GM12878 (cell line): ENCODE results near the gene CLDN19. TPM values are rescaled to one million over a fixed set of nuclear protein-coding genes. Genes with fewer than 3 reads are reported as not detected.
"Not testable (repeated sequence)": the region's sequence is repeated elsewhere in the genome, so short reads cannot be mapped to it uniquely, and the experiment has no call there.

Source experiments
- ATAC-seq: fragments of 200-7000 bp; cut with Tn5 transposase; 3 replicates; pipeline ENCODE4 v1.9.1; 2020; ENCODE audit warnings: mild to moderate bottlenecking, moderate library complexity
- BruUV-seq: library from RNA; stranded (reverse); fragments of 400-500 nt; replicated peaks from 2 replicates; lab custom pipeline; 2021; lab: Mats Ljungman, UMichigan
- CTCF ChIA-PET: fragments of 300-600 bp; sonication (Branson Sonifier 250); formaldehyde crosslinking; extraction: SDS; loops from one replicate; lab custom pipeline; 2021; ENCODE audit warnings: inconsistent platforms; lab: Yijun Ruan, JAX
- POLR2A ChIA-PET: fragments of 350-600 bp; formaldehyde crosslinking; extraction: SDS; loops from one replicate; lab custom pipeline; 2021; ENCODE audit warnings: inconsistent platforms; lab: Charles Lee
- RAD21 ChIA-PET: fragments of 300-600 bp; sonication (Branson Sonifier 250); formaldehyde crosslinking; loops from one replicate; lab custom pipeline; 2023; ENCODE audit warnings: antibody characterized with exemption; ENCODE audit not compliant: unreplicated experiment; lab: Charles Lee
- SMC1A ChIA-PET: fragments of 300-600 bp; sonication (Branson Sonifier 250); formaldehyde crosslinking; loops from one replicate; lab custom pipeline; 2023; ENCODE audit not compliant: unreplicated experiment, uncharacterized antibody; lab: Charles Lee
- DNase-seq: peaks from one replicate; pipeline ENCODE4 v3.0.0-alpha.2; 2011; ENCODE audit warnings: low read depth, low spot score
- FAIRE-seq: peaks from 3 replicates; lab custom pipeline; 2011; peaks lifted over from hg19 to GRCh38; lab: Jason Lieb, UNC
- H2AFZ ChIP-seq: 2 replicates; pipeline ENCODE4 v1.6.0; 2011; ENCODE audit warnings: low read depth, low read length, control low read depth; ENCODE audit not compliant: control insufficient read depth
- H3K27ac ChIP-seq: 2 replicates; pipeline ENCODE4 v1.5.1; 2011; ENCODE audit warnings: control low read depth; ENCODE audit not compliant: control insufficient read depth, insufficient read depth
- H3K27me3 ChIP-seq, 2 experiments: replicated peaks in 1 of 2; 2 replicates each; pipeline versions ENCODE4 v1.6.0 to v1.6.1; 2011; ENCODE audit warnings: low read length in 1 of 2; ENCODE audit not compliant: control insufficient read depth in 2 of 2, insufficient read depth in 2 of 2
- H3K36me3 ChIP-seq, 2 experiments: 2 replicates each; pipeline ENCODE4 v1.5.1; 2011; ENCODE audit warnings: low read length in 1 of 2; ENCODE audit not compliant: control insufficient read depth in 2 of 2, insufficient read depth in 2 of 2
- H3K4me1 ChIP-seq: 2 replicates; pipeline ENCODE4 v1.6.1; 2011; ENCODE audit warnings: mild to moderate bottlenecking, low read length, moderate library complexity, mixed read lengths; ENCODE audit not compliant: control insufficient read depth, insufficient read depth
- H3K4me2 ChIP-seq: 2 replicates; pipeline ENCODE4 v1.6.0; 2011; ENCODE audit warnings: control low read depth; ENCODE audit not compliant: control insufficient read depth, insufficient read depth
- H3K4me3 ChIP-seq: fragments of 200-600 bp; sonication (generic); 2 replicates; pipeline ENCODE4 v1.5.1; 2016
- H3K79me2 ChIP-seq: 2 replicates; pipeline ENCODE4 v1.6.0; 2011; ENCODE audit warnings: low read length; ENCODE audit not compliant: control insufficient read depth, insufficient read depth
- H3K9ac ChIP-seq: 2 replicates; pipeline ENCODE4 v1.8.0; 2011; ENCODE audit warnings: low read length, control low read depth, mixed read lengths; ENCODE audit not compliant: control insufficient read depth, insufficient read depth
- H3K9me3 ChIP-seq: replicated peaks from 3 replicates; pipeline ENCODE4 v1.5.1; 2011; ENCODE audit warnings: mild to moderate bottlenecking, low read length; ENCODE audit not compliant: control insufficient read depth, insufficient read depth
- H4K20me1 ChIP-seq: 2 replicates; pipeline ENCODE4 v1.6.0; 2011; ENCODE audit not compliant: control insufficient read depth, insufficient read depth
- BRCA1 ChIP-seq: IDR thresholded peaks from 2 replicates; pipeline ENCODE4 v1.6.1; 2011; ENCODE audit warnings: low read depth, low read length, improper control_type of control experiment
- CHD1 ChIP-seq: IDR thresholded peaks from 2 replicates; pipeline ENCODE4 v1.6.1; 2012; ENCODE audit warnings: low read depth, low read length, improper control_type of control experiment
- E4F1 ChIP-seq: fragments of 450-650 bp; IDR thresholded peaks from 2 replicates; pipeline ENCODE4 v1.6.1; 2018; ENCODE audit warnings: borderline replicate concordance, mild to moderate bottlenecking; ENCODE audit not compliant: partially characterized antibody
- POU2F2 ChIP-seq: IDR thresholded peaks from 3 replicates; pipeline ENCODE4 v1.6.1; 2011; ENCODE audit warnings: low read depth, mild to moderate bottlenecking, low read length, borderline replicate concordance
- WGBS: methylation state at CpG from one replicate; pipeline ENCODE4 v1.1.6; 2016; ENCODE audit warnings: low lambda C conversion rate; ENCODE audit not compliant: insufficient replicate concordance, insufficient coverage; ENCODE audit errors: missing lambda C conversion rate; 5-methylcytosine and 5-hydroxymethylcytosine counted together
- in situ Hi-C: fragments of 300-500 bp; cut with MboI; formaldehyde crosslinking; loops from 9 replicates; pipeline ENCODE4 v1.14.3; 2018; ENCODE audit warnings: mixed read lengths
- intact Hi-C: fragments of 100-400 bp; cut with micrococcal nuclease; formaldehyde crosslinking; loops from one replicate; pipeline ENCODE4 v1.14.2; 2022; ENCODE audit not compliant: unreplicated experiment
- polyA plus RNA-seq, 11 experiments: library from polyadenylated mRNA; depleted of rRNA in 4 of 11; unstranded in 6 of 11; stranded (reverse) in 5 of 11; fragments of >200 nt; fragmentation: Nextera tagmentation in 4 of 11; fragmentation: Illumina TruSeq in 1 of 11; extraction: Ambion mirVana in 4 of 11; extraction: Trizol in 1 of 11; gene quantifications; 1 replicate in 1 of 11; 2 replicates in 10 of 11; pipeline versions ENCODE4 v1.2.1 to v1.2.3, GENCODE V29; 2011 to 2016; ENCODE audit warnings: inconsistent platforms in 2 of 11, missing spikeins in 2 of 11, low read depth in 1 of 11
- total RNA-seq, 4 experiments: library from RNA; depleted of rRNA in 3 of 4; stranded (reverse); fragments of >200 nt in 3 of 4; fragmentation: Illumina TruSeq in 1 of 4; extraction: Trizol in 1 of 4; gene quantifications; 2 replicates each; pipeline versions ENCODE4 v1.2.1 to v1.2.3, GENCODE V29; 2013 to 2021

Gene CLDN19
- total and polyA plus RNA-seq, 10 of the 15 experiments (the other 5 are each of a cell fraction or from before 2014, with no cell fraction given), result not detected

DNA sequence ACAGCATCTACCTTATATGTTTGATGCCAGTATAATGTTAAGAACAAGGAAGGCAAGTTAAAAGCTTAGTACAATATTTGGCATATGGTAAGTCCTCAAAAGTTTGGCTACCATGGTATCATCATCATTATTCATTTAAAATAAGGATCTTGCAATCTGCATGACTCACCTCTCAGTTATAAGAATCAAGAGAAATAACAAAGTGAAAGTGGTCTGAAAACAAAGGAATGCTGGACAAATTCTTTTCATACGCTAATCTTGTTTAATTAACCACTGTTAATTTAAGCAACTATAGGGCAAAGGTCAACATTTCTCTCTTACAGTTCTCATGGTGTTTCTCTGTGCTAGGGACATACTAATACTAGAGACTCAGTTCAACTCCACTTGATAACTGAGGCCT, 13.0 kb upstream of the CLDN19 start (continued):
- no peak for TF ChIP-seq E4F1

- Histone ChIP-seq H3K4me1 (no peaks in the 10 kb centered on the region), H3K79me2 (no peaks in the 10 kb centered on the region), H3K27ac (no peak overlapping the region), H3K36me3 (peaks cover 9 to 20% of the 10 kb centered on the region in 2 experiments; a peak in 3 of 4 replicates), H3K4me3 (no peak overlapping the region), H2AFZ (no peak overlapping the region), H3K4me2 (no peak overlapping the region), H3K27me3 (no peaks in the 10 kb centered on the region), H3K9ac (no peak overlapping the region), H4K20me1 (no peaks in the 10 kb centered on the region), H3K9me3 (no peaks in the 10 kb centered on the region)
- CTCF ChIA-PET, result interaction anchor here (0.6 to 1.6 kb wide), 6 partner anchors 10 to 579 kb away, joined by 3 to 5 read pairs (median 3); partner anchors contain the start of genes C1orf50 and P3H1
- BruUV-seq, result no TSS peak
- SMC1A ChIA-PET, result no interaction called here
- 97% methylated on average over 6 of the region's 6 CpGs for WGBS
- intact Hi-C loops (no loop called here), in situ Hi-C loops (no loop called here)
- POLR2A ChIA-PET, result interaction anchor here (1.4 kb wide), 1 partner anchor 14 kb away, joined by 4 read pairs; no protein-coding TSS in a partner anchor
- DNase-seq (no peak), FAIRE-seq (no peak), ATAC-seq (no peak)
- TF ChIP-seq CHD1 (no peak), POU2F2 (no peak), BRCA1 (no peak)
- RAD21 ChIA-PET, result interaction anchor here (0.8 to 1.3 kb wide), 2 partner anchors 174 to 321 kb away, joined by 3 to 4 read pairs; no protein-coding TSS in a partner anchor
Observed at GRCh38 chr1:42752284-42752683, 12.2 kb upstream of the CLDN19 start.

DNA sequence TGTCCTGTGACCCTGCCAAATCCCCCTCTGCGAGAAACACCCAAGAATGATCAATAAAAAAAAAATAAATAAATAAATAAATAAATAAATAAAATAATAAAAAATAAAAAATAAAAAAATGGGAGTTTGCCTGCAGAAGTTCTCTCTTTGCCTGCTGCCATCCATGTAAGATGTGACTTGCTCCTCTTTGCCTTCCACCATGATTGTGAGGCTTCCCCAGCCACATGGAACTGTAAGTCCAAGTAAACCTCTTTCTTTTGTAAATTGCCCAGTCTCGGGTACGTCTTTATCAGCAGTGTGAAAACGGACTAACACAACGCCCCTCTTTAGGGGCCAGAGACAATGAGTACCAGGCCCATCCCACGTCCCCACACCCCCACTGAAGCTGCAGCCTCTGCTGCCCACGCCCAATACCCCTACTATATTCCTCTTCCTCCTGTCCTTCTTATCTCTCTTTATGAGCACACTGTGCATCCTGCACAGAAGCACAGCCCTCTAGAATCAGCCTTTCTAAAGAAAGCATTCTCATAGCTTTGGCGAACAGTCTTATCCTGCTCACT, 11.6 kb upstream of the CLDN19 start:
- intact Hi-C loops, H3K9ac ChIP-seq, H3K79me2 ChIP-seq, H3K4me2 ChIP-seq, H3K27me3 ChIP-seq, H3K9me3 ChIP-seq, RAD21 ChIA-PET, H2AFZ ChIP-seq, BruUV-seq, in situ Hi-C loops, FAIRE-seq, H3K4me3 ChIP-seq, H3K27ac ChIP-seq, H3K4me1 ChIP-seq, H4K20me1 ChIP-seq, ATAC-seq, DNase-seq, SMC1A ChIA-PET: not testable (repeated sequence)
- POLR2A ChIA-PET, result interaction anchor here (1.4 kb wide), 1 partner anchor 14 kb away, joined by 4 read pairs; no protein-coding TSS in a partner anchor
- WGBS, result 93% methylated on average over 8 of the region's 8 CpGs
- CTCF ChIA-PET, result interaction anchor here (0.7 kb wide), 1 partner anchor 572 kb away, joined by 3 read pairs; no protein-coding TSS in a partner anchor
- H3K36me3 ChIP-seq, result peaks cover 12 to 20% of the 10 kb centered on the region in 2 experiments; a peak in 3 of 4 replicates
